Caco-2 (cell line): ENCODE data around the gene SCAF8. TPM values are rescaled to one million over a fixed set of nuclear protein-coding genes. Genes with fewer than 3 reads are reported as not detected.

Experiments used
- BruUV-seq: library from RNA; stranded (reverse); fragments of 400-500 nt; replicated peaks from 2 replicates; lab custom pipeline; 2021; lab: Mats Ljungman, UMichigan
- CTCF ChIA-PET: fragments of 300-600 bp; sonication (Branson Sonifier 250); formaldehyde crosslinking; loops from one replicate; lab custom pipeline; 2022; ENCODE audit warnings: antibody characterized with exemption; lab: Charles Lee
- POLR2A ChIA-PET: fragments of 300-600 bp; sonication (Branson Sonifier 250); formaldehyde crosslinking; loops from one replicate; lab custom pipeline; 2022; ENCODE audit warnings: antibody characterized with exemption; lab: Charles Lee
- DNase-seq, 2 experiments: peaks; one replicate each; pipeline versions ENCODE4 v3.0.0 to v3.0.0-alpha.2; 2020 to 2022
- H3K27me3 ChIP-seq: replicated peaks from 2 replicates; pipeline ENCODE4 v1.6.0; 2011; ENCODE audit warnings: low read length; ENCODE audit not compliant: control insufficient read depth, insufficient read depth
- H3K36me3 ChIP-seq: 2 replicates; pipeline ENCODE4 v1.5.1; 2011; ENCODE audit warnings: low read length; ENCODE audit not compliant: control insufficient read depth, insufficient read depth
- H3K4me1 ChIP-seq: fragments of 250-450 bp; sonication (Bioruptor Pico); 2 replicates; pipeline ENCODE4 v1.5.1; 2020; ENCODE audit warnings: mild to moderate bottlenecking
- H3K4me3 ChIP-seq: 2 replicates; pipeline ENCODE4 v1.5.1; 2011; ENCODE audit warnings: low read depth, mild to moderate bottlenecking, control low read depth, low read length
- H3K9me3 ChIP-seq: fragments of 250-450 bp; sonication (Bioruptor Pico); 2 replicates; pipeline ENCODE4 v1.5.1; 2020; ENCODE audit warnings: mild to moderate bottlenecking, moderate library complexity
- H3K27ac Mint-ChIP-seq: one replicate; pipeline ENCODE4 v1.8.0; 2022; ENCODE audit warnings: mixed read lengths; ENCODE audit not compliant: unreplicated experiment
- H3K27me3 Mint-ChIP-seq: one replicate; pipeline ENCODE4 v1.8.0; 2022; ENCODE audit warnings: mixed read lengths; ENCODE audit not compliant: insufficient read depth, unreplicated experiment
- H3K36me3 Mint-ChIP-seq: one replicate; pipeline ENCODE4 v1.8.0; 2022; ENCODE audit warnings: mild to moderate bottlenecking, mixed read lengths; ENCODE audit not compliant: insufficient read depth, unreplicated experiment
- H3K4me1 Mint-ChIP-seq: one replicate; pipeline ENCODE4 v1.8.0; 2022; ENCODE audit warnings: low read depth, mixed read lengths; ENCODE audit not compliant: unreplicated experiment
- H3K4me3 Mint-ChIP-seq: one replicate; pipeline ENCODE4 v1.8.0; 2022; ENCODE audit warnings: mild to moderate bottlenecking, moderate library complexity, mixed read lengths; ENCODE audit not compliant: unreplicated experiment
- H3K9me3 Mint-ChIP-seq: one replicate; pipeline ENCODE4 v1.8.0; 2022; ENCODE audit warnings: mixed read lengths; ENCODE audit not compliant: unreplicated experiment
- CTCF ChIP-seq, 2 experiments: fragments of 200-600 bp in 1 of 2; IDR thresholded peaks; 1 replicate in 1 of 2; 2 replicates in 1 of 2; pipeline versions ENCODE4 v1.5.1 to v1.8.0; 2011 to 2022; ENCODE audit warnings: antibody characterized with exemption in 1 of 2, control low read depth in 1 of 2, inconsistent platforms in 1 of 2, low read depth in 1 of 2, low read length in 1 of 2, mild to moderate bottlenecking in 1 of 2, moderate library complexity in 1 of 2; ENCODE audit not compliant: insufficient read depth in 1 of 2, severe bottlenecking in 1 of 2, unreplicated experiment in 1 of 2
- intact Hi-C: fragments of 100-400 bp; cut with micrococcal nuclease; formaldehyde crosslinking; loops from one replicate; pipeline ENCODE4 v1.10.0; 2022; ENCODE audit not compliant: unreplicated experiment
- total RNA-seq: library from RNA; stranded (reverse); gene quantifications from 2 replicates; pipeline ENCODE4 v1.2.3, GENCODE V29; 2022

SCAF8 gene
- total RNA-seq, 1 experiment from 2014 or later = 45.2 TPM

GRCh38 chr6:154703124-154703523 lies 30.1 kb upstream of the SCAF8 start:
- TF ChIP-seq CTCF (IDR thresholded peaks at IDR 0.05; ENCODE audit: insufficient read depth in 1 of 2, low read depth in 1 of 2, low read length in 1 of 2, severe bottlenecking in 1 of 2, unreplicated experiment in 1 of 2) = no peak
- H3K36me3 ChIP-seq = no peaks in the 10 kb centered on the region
- H3K9me3 Mint-ChIP-seq = no peaks in the 10 kb centered on the region
- H3K36me3 Mint-ChIP-seq = no peaks in the 10 kb centered on the region
- ChIA-PET POLR2A (no interaction called here), CTCF (no interaction called here)
- no peak overlapping the region for H3K4me3 ChIP-seq
- H3K4me3 Mint-ChIP-seq = no peak overlapping the region
- H3K4me1 Mint-ChIP-seq = no peaks in the 10 kb centered on the region
- intact Hi-C loops = no loop called here
- BruUV-seq = no TSS peak
- DNase-seq = no peak
- peaks cover 4% of the 10 kb centered on the region for H3K27me3 Mint-ChIP-seq
- no peaks in the 10 kb centered on the region for H3K4me1 ChIP-seq
- no peaks in the 10 kb centered on the region for H3K27me3 ChIP-seq
- no peak overlapping the region for H3K27ac Mint-ChIP-seq
- no peaks in the 10 kb centered on the region for H3K9me3 ChIP-seq

- no peaks in the 10 kb centered on the region for H3K36me3 ChIP-seq
- intact Hi-C loops = no loop called here
- peaks cover 4% of the 10 kb centered on the region for H3K27me3 Mint-ChIP-seq
- H3K9me3 ChIP-seq = no peaks in the 10 kb centered on the region
- H3K9me3 Mint-ChIP-seq = no peaks in the 10 kb centered on the region
- no peaks in the 10 kb centered on the region for H3K36me3 Mint-ChIP-seq
- no peaks in the 10 kb centered on the region for H3K27me3 ChIP-seq
- peak in 1 of 2 experiments; percentile 2 for DNase-seq
- no peaks in the 10 kb centered on the region for H3K4me1 ChIP-seq
- TF ChIP-seq CTCF (IDR thresholded peaks at IDR 0.05; ENCODE audit: insufficient read depth in 1 of 2, low read depth in 1 of 2, low read length in 1 of 2, severe bottlenecking in 1 of 2, unreplicated experiment in 1 of 2) = no peak
- no peak overlapping the region for H3K4me3 Mint-ChIP-seq
- H3K4me3 ChIP-seq = no peak overlapping the region
- ChIA-PET POLR2A (interaction anchor here (0.5 kb wide), 1 partner anchor 100 kb away, joined by 4 read pairs; no protein-coding TSS in a partner anchor), CTCF (interaction anchor here (0.5 to 1.0 kb wide), 2 partner anchors 30 to 280 kb away, joined by 3 to 5 read pairs; no protein-coding TSS in a partner anchor)
- H3K4me1 Mint-ChIP-seq = no peaks in the 10 kb centered on the region
- no peak overlapping the region for H3K27ac Mint-ChIP-seq
- BruUV-seq = no TSS peak
Observed at GRCh38 chr6:154705471-154706113, 27.6 kb upstream of the SCAF8 start.

- CTCF ChIA-PET = interaction anchor here (0.5 kb wide), 1 partner anchor 279 kb away, joined by 3 read pairs; no protein-coding TSS in a partner anchor
- Mint-ChIP-seq H3K36me3 (no peaks in the 10 kb centered on the region), H3K4me3 (no peak overlapping the region), H3K27ac (no peak overlapping the region), H3K27me3 (peaks cover 4% of the 10 kb centered on the region), H3K9me3 (no peaks in the 10 kb centered on the region), H3K4me1 (no peaks in the 10 kb centered on the region)
- POLR2A ChIA-PET = no interaction called here
- Histone ChIP-seq H3K27me3 (no peaks in the 10 kb centered on the region), H3K4me1 (no peaks in the 10 kb centered on the region), H3K4me3 (no peak overlapping the region), H3K9me3 (no peaks in the 10 kb centered on the region), H3K36me3 (no peaks in the 10 kb centered on the region)
- no peak for TF ChIP-seq CTCF (IDR thresholded peaks at IDR 0.05; ENCODE audit: insufficient read depth in 1 of 2, low read depth in 1 of 2, low read length in 1 of 2, severe bottlenecking in 1 of 2, unreplicated experiment in 1 of 2)
- no peak for DNase-seq
- intact Hi-C loops = no loop called here
- BruUV-seq = no TSS peak
Observed at GRCh38 chr6:154706389-154706788, 26.8 kb upstream of the SCAF8 start.
